KMS-11 (cell line): Measurements from ENCODE around the gene SMPD4.
"Not testable (repeated sequence)": the region's sequence is repeated elsewhere in the genome, so short reads cannot be mapped to it uniquely, and the experiment has no call there.

Experiments used
- H2AFZ ChIP-seq: fragments of 200-600 bp; sonication (generic); 2 replicates; pipeline ENCODE4 v1.6.1; 2016; ENCODE audit warnings: antibody characterized with exemption, mixed run types, low read depth
- H3K27ac ChIP-seq: fragments of 200-600 bp; sonication (generic); 2 replicates; pipeline ENCODE4 v1.6.1; 2016; ENCODE audit warnings: mild to moderate bottlenecking, mixed run types
- H3K27me3 ChIP-seq: fragments of 200-600 bp; sonication (generic); 2 replicates; pipeline ENCODE4 v1.6.1; 2017; ENCODE audit warnings: mild to moderate bottlenecking, low read depth, mixed run types, moderate library complexity; ENCODE audit not compliant: insufficient read depth
- H3K36me3 ChIP-seq: fragments of 200-600 bp; sonication (generic); 2 replicates; pipeline ENCODE4 v1.6.1; 2017; ENCODE audit warnings: mild to moderate bottlenecking, mixed run types; ENCODE audit not compliant: insufficient read depth
- H3K4me1 ChIP-seq: fragments of 200-600 bp; sonication (generic); 2 replicates; pipeline ENCODE4 v1.6.1; 2016; ENCODE audit warnings: mild to moderate bottlenecking, low read depth, mixed run types; ENCODE audit not compliant: poor library complexity, severe bottlenecking
- H3K4me2 ChIP-seq: fragments of 200-600 bp; sonication (generic); 2 replicates; pipeline ENCODE4 v1.7.0; 2016; ENCODE audit warnings: mild to moderate bottlenecking, mixed run types
- H3K4me3 ChIP-seq: fragments of 200-600 bp; sonication (generic); IDR thresholded peaks from 2 replicates; pipeline ENCODE4 v1.6.1; 2017; ENCODE audit warnings: low read depth, low read length, mixed read lengths; ENCODE audit not compliant: insufficient read depth
- H3K79me2 ChIP-seq: fragments of 200-600 bp; sonication (generic); 2 replicates; pipeline ENCODE4 v1.6.1; 2016; ENCODE audit warnings: low read depth, mixed run types; ENCODE audit not compliant: insufficient read depth
- H3K9ac ChIP-seq: fragments of 200-600 bp; sonication (generic); 2 replicates; pipeline ENCODE4 v1.6.1; 2016; ENCODE audit warnings: mild to moderate bottlenecking, mixed run types
- H4K20me1 ChIP-seq: fragments of 200-600 bp; sonication (generic); 2 replicates; pipeline ENCODE4 v1.6.1; 2016; ENCODE audit warnings: mild to moderate bottlenecking, mixed run types; ENCODE audit not compliant: insufficient read depth
- CTCF ChIP-seq: fragments of 200-600 bp; sonication (generic); conservative IDR thresholded peaks from 2 replicates; pipeline ENCODE4 v1.6.1; 2017; ENCODE audit warnings: low read depth, mild to moderate bottlenecking, antibody characterized with exemption, low read length, moderate library complexity, mixed read lengths

SMPD4 gene

DNA sequence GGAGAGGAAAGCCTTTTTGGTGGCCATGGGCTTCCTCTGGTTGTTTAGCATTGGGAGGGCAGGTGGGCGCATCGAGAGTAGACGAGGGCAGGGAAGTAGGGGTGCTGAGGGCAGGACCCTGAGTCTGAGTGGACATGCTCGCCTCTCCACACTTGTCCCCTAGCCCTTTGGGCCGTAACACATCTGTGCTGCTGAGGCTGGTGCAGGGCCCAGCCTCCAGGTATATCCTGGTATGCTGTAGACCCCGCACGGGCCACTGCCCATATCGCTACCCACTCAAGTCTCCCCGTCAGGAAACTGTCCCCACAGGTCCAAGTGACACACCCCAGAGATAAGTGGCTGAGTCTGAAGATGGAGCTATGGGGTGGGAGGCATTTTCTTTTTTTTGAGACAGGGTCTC lies 22.8 kb downstream of the SMPD4 start:
- no peaks in the 10 kb centered on the region for H4K20me1 ChIP-seq
- TF ChIP-seq CTCF, result no peak
- no peak overlapping the region for H2AFZ ChIP-seq
- H3K4me3 ChIP-seq, result no peak overlapping the region
- no peak overlapping the region for H3K27ac ChIP-seq
- H3K4me1 ChIP-seq, result peaks cover 9% of the 10 kb centered on the region
- H3K27me3 ChIP-seq, result no peaks in the 10 kb centered on the region
- H3K36me3 ChIP-seq, result no peaks in the 10 kb centered on the region
- no peak overlapping the region for H3K4me2 ChIP-seq
- no peak overlapping the region for H3K9ac ChIP-seq
- no peaks in the 10 kb centered on the region for H3K79me2 ChIP-seq

DNA sequence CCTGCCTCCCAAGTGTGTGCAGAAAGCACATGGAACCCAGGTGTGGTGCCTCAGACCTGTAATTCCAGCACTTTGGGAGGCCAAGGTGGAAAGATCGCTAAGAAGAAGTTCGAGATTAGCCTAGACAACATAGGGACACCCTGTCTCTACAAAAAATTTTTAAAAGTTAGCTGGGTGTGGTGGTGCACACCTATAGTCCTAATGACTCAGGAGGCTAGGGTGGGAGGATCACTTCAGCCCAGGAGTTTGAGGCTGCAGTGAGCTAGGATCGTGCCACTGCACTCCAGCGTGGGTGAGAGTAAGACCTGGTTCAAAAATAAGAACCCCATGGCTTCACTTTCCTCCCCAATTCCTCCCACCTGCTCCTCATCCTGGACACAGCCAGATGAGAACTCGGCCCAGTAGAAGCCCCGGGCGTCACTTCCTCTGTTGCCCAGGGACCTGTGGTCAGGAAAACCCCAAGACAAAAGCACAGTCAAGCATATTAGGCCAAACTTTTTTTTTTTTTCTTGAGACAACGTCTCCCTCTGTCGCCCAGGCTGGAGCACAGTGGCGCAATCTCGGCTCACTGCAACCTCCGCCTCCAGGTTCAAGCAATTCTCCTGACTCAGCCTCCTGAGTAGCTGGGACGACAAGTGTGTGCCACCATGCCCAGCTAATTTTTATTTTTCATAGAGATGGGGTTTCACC lies 23.4 kb downstream of the SMPD4 start:
- H3K36me3 ChIP-seq, H3K4me2 ChIP-seq, H3K4me1 ChIP-seq, H3K27me3 ChIP-seq, H4K20me1 ChIP-seq, H3K4me3 ChIP-seq, H3K79me2 ChIP-seq, H3K9ac ChIP-seq, H3K27ac ChIP-seq, H2AFZ ChIP-seq: not testable (repeated sequence)

- H3K4me2 ChIP-seq, H3K27ac ChIP-seq, H4K20me1 ChIP-seq: not testable (repeated sequence)
These were observed 24.0 kb downstream of the SMPD4 start for GRCh38 chr2:130157354-130157753.

DNA sequence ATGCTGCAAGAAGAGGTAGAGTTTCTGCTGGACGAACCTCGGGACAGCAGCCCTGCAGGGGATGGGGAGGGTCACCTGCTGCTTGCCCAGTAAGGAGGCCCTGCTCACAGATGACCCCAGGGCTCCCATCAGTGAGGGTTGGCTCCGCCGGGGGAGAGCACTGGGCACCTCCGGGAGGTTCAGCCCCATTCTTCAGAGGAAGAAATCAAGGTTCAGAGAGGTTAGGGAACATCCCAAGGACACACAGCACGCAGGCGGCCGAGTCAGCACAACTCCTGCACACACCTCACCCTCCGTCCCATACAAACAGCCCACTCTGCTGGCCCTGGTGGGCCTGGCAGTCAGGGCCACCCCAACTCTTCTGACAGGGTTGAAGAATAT lies 24.8 kb downstream of the SMPD4 start:
- no peak for TF ChIP-seq CTCF
- Histone ChIP-seq H3K4me1 (peaks cover 9% of the 10 kb centered on the region), H3K27me3 (no peaks in the 10 kb centered on the region), H4K20me1 (no peaks in the 10 kb centered on the region), H3K27ac (no peak overlapping the region), H3K4me3 (no peak overlapping the region), H3K4me2 (no peak overlapping the region), H3K79me2 (no peaks in the 10 kb centered on the region), H3K9ac (no peak overlapping the region), H3K36me3 (no peaks in the 10 kb centered on the region), H2AFZ (no peak overlapping the region)

More at GRCh38 chr2:130157354-130157753, 24.0 kb downstream of the SMPD4 start:
- not testable (repeated sequence) for H3K79me2 ChIP-seq, H3K36me3 ChIP-seq, H2AFZ ChIP-seq, H3K4me1 ChIP-seq, H3K27me3 ChIP-seq, H3K4me3 ChIP-seq, H3K9ac ChIP-seq

DNA sequence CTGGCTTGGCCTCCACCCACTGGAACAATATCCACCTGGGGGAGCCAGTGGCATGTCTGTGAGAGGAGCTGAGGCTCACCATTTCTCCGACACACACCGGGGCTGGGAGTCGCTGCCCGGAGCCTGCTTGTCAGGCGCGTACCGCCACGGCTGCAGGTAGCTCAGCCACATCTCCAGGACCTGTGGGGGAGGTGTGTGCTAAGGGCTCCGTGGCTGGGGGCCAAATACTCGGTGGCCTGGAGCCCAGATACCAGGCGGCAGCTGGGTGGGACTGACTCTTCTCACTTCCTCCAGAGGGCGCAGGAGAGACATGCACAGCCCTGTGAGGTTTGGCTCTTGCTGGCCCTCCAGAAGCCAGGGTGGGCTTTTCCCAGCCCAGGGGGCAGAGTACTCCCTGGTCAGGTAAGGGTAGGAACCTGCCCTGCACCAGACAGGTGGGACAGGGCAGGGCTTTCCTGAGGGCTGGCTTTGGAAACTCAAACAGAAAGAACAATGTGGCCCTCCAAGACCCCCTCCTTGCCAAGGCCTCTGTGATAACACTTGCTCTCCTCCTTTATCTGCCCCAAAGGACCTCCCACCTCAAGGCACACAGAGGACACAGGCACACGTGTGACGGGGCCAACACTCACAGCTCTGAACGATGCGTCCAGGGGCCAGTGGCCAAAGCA lies 25.3 kb downstream of the SMPD4 start:
- H3K79me2 ChIP-seq, H3K27me3 ChIP-seq, H3K4me2 ChIP-seq, H3K9ac ChIP-seq, H3K4me3 ChIP-seq, H2AFZ ChIP-seq, H4K20me1 ChIP-seq, H3K36me3 ChIP-seq, H3K4me1 ChIP-seq, H3K27ac ChIP-seq: not testable (repeated sequence)
- TF ChIP-seq CTCF, result peak; percentile 33; the same call in 1 of the 2 replicates
